GM15510 (cell line): Measurements from ENCODE around the gene ABAT.

Experiments
- POLR2A ChIP-seq: IDR thresholded peaks from 3 replicates; pipeline ENCODE4 v1.6.1; 2011; ENCODE audit warnings: borderline replicate concordance; ENCODE audit not compliant: insufficient read length; ENCODE audit errors: extremely low read depth

ABAT gene

DNA sequence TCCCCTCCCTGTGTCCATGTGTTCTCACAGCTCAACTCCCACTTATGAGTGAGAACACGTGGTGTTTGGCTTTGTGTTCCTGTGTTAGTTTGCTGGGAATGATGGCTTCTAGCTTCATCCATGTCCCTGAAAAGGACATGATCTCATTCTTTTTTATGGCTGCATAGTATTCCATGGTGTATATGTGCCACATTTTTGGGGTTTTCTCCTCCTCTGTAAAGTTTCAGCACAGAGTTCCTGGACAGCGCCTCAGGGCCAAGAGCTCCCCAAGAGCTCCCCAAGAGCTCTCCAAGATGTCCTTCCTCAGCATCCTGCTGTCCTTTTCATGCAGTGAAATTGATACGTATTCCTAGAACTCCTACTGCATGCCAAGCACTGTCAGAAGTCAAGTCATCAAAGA, 6.9 kb upstream of the ABAT start:
- TF ChIP-seq POLR2A = no peak

DNA sequence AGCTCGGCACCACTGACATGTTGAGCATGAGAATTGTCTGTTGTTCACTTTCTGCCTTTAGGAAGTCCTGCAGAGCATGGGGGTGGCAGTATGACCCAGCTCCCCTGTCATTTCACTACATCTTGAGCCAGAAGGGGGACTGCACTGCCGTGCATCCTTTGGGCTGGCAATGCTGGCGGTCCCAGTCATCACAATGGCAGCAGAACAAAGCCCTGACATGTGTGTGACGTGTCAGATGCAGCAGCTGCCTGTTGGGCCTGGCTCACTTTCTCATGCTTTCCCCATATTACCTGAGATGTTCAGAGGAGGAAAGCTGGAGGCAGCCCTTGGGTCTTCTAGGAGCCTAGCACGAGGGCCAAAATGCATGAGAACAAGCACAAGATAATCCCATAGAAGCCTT, 6.3 kb upstream of the ABAT start:
- TF ChIP-seq POLR2A = no peak

- TF ChIP-seq POLR2A = no peak
Measured at GRCh38 chr16:8669481-8669880, 4.9 kb upstream of the ABAT start.

DNA sequence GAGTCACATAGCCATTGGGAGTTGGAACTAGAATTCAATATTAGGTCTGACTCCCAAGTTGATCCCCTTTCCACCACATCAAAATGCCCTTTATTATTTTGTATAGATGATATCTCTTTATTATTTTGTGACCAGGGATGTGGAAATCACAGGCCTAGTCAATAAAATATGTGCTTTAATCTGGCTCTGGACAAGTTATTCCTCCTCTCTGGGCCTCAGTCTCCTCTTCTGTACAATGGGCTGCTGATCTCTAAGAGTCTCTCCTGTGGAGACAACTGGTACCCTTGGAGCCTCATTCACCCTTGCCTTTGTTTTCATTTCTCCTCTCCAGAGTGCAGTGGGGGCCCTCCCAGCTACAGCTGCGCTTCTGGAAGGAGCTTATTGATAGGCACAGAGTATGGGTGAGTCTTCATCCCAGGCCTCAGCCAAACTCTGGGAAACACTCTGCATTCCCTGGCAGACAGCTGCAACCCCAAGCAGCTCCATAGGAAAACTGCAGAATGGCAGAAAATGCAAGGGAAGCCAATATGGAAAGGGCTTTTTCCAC, 4.3 kb upstream of the ABAT start:
- TF ChIP-seq POLR2A = no peak

DNA sequence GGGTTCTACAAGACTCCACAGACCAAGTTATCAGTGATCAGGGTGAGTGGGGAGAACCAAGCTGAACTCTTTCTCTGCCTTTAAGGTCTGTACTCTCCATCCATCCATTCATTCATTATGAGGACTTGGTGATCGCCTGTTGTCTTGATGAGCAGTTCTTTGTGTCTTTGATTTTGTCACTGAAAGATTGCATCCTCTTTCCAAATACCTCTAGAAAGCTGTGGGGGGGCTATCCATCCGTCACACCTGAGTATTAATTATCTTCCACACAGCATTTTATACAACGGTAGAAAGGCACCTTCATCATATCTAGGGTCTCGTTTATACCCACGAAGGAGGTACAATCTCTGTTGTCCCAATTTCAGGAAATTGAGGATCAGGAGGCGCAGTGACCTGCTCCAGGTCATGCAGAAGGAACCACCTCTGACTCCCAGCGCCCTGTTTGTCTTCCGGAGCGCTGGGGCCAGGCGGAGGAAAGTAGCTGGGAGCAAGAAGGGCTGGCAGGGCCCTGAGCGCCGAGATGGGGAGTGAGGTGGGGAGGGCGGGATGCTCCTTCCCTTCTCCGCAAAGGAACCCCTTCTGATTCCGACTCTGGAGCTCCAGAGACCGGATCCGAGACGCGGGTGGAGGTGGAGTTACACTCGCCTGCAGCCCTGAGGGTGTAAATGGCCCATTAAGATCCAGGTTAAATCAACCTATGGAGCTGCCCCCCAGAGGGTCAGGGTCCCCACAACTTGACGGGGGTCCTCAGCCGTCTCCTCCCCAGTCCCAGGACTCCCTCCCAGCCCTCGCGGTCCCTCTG, 605 bp upstream of the ABAT start:
- TF ChIP-seq POLR2A = no peak

- TF ChIP-seq POLR2A = no peak
Measured at GRCh38 chr16:8675183-8676159, 1.1 kb downstream of the ABAT start.

GRCh38 chr16:8676160-8676547, 1.7 kb downstream of the ABAT start:
- TF ChIP-seq POLR2A = no peak

GRCh38 chr16:8676737-8677375, 2.4 kb downstream of the ABAT start:
- no peak for TF ChIP-seq POLR2A

- TF ChIP-seq POLR2A = no peak
Measured at GRCh38 chr16:8677481-8677880, 3.1 kb downstream of the ABAT start.

DNA sequence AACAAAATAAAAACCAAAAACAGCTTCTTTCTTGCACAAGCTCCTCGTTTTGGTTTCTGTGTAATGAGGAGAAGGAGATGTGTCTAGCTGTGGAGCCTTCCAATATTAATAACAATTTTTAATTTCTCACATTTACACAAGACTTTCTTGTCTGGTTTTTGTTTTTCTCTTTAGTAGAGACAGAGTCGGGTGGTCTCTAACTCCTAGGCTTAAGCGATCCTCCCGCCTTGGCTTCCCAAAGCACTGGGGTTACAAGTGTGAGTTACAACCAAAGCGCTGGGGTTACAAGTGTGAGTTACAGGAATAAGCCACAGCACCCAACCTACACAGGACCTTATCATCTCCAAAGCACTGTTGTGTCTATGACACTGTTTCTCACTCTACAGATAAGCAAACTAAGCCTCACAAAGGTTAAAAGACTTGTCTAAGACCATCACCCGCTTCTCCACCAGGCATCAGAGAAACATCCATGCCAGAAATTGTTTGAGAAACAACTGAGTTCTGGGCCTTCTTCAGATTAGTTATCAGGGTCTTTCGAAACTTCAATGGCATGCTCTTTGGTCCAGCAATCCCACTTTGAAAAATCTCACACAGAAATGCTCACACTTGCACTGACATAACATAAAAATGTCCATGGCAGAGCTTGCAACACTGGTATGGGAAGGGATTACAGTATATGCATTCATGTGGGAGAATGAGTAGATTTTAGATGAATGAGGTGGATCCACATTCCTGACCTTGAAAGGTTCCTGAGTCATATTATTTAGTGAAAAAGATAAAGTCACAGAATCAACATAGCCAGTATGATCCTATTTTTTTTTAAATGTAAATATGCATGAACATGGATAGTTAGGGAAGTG, 3.9 kb downstream of the ABAT start:
- TF ChIP-seq POLR2A = no peak

- TF ChIP-seq POLR2A = no peak
Measured at GRCh38 chr16:8679151-8679550, 4.7 kb downstream of the ABAT start.

GRCh38 chr16:8682551-8683259, 8.3 kb downstream of the ABAT start:
- no peak for TF ChIP-seq POLR2A

- TF ChIP-seq POLR2A = no peak
Measured at GRCh38 chr16:8683640-8684039, 9.2 kb downstream of the ABAT start.
